SK-N-SH treated with all-trans-retinoic acid at 6 μM for 48 hours (cell line): Measurements from ENCODE around the gene RNF26.

ENCODE experiments used
- ATAC-seq: fragments of 200-7000 bp; cut with Tn5 transposase; 3 replicates; pipeline ENCODE4 v1.9.1; 2020; ENCODE audit warnings: mild to moderate bottlenecking, moderate library complexity
- ARNTL ChIP-seq: fragments of 450-650 bp; formaldehyde crosslinking; IDR thresholded peaks from 2 replicates; pipeline ENCODE4 v1.5.0; 2020; ENCODE audit warnings: low read depth, mild to moderate bottlenecking, moderate library complexity, borderline replicate concordance
- BACH2 ChIP-seq: fragments of 250-450 bp; sonication (Bioruptor Pico); IDR thresholded peaks from 2 replicates; pipeline ENCODE4 v1.9.0; 2021; ENCODE audit warnings: mild to moderate bottlenecking, borderline replicate concordance
- CSDC2 ChIP-seq: fragments of 250-450 bp; sonication (Bioruptor Pico); IDR thresholded peaks from 2 replicates; pipeline ENCODE4 v1.5.0; 2020; ENCODE audit warnings: mild to moderate bottlenecking, moderate library complexity
- CSRNP3 ChIP-seq: fragments of 250-450 bp; sonication (Bioruptor Pico); IDR thresholded peaks from 2 replicates; pipeline ENCODE4 v1.5.1; 2021; ENCODE audit warnings: mild to moderate bottlenecking, moderate library complexity
- ESRRG ChIP-seq: fragments of 250-450 bp; sonication (Bioruptor Pico); IDR thresholded peaks from 2 replicates; pipeline ENCODE4 v1.6.1; 2021; ENCODE audit warnings: mild to moderate bottlenecking
- GLIS3 ChIP-seq: fragments of 250-450 bp; sonication (Bioruptor Pico); IDR thresholded peaks from 2 replicates; pipeline ENCODE4 v1.5.0; 2020; ENCODE audit warnings: mild to moderate bottlenecking, moderate library complexity
- POU6F1 ChIP-seq: fragments of 250-450 bp; sonication (Bioruptor Pico); IDR thresholded peaks from 2 replicates; pipeline ENCODE4 v1.8.0; 2021; ENCODE audit warnings: low read depth, mild to moderate bottlenecking, moderate library complexity, borderline replicate concordance
- RARB ChIP-seq: fragments of 250-450 bp; sonication (Bioruptor Pico); IDR thresholded peaks from 2 replicates; pipeline ENCODE4 v1.8.0; 2021; ENCODE audit warnings: mild to moderate bottlenecking, moderate library complexity
- SNAI2 ChIP-seq: fragments of 250-450 bp; sonication (Bioruptor Pico); IDR thresholded peaks from 2 replicates; pipeline ENCODE4 v1.5.0; 2020; ENCODE audit warnings: mild to moderate bottlenecking, moderate library complexity
- TCF4 ChIP-seq: fragments of 250-450 bp; sonication (Bioruptor Pico); IDR thresholded peaks from 2 replicates; pipeline ENCODE4 v1.8.0; 2021; ENCODE audit warnings: mild to moderate bottlenecking, moderate library complexity, borderline replicate concordance
- ZC3H10 ChIP-seq: fragments of 250-450 bp; sonication (Bioruptor Pico); IDR thresholded peaks from 2 replicates; pipeline ENCODE4 v1.5.1; 2021; ENCODE audit warnings: mild to moderate bottlenecking, moderate library complexity
- ZFP3 ChIP-seq: fragments of 250-450 bp; sonication (Bioruptor Pico); IDR thresholded peaks from 2 replicates; pipeline ENCODE4 v1.5.0; 2020; ENCODE audit warnings: mild to moderate bottlenecking, moderate library complexity
- ZFP30 ChIP-seq: fragments of 450-650 bp; formaldehyde crosslinking; IDR thresholded peaks from 2 replicates; pipeline ENCODE4 v1.5.0; 2022; ENCODE audit warnings: mild to moderate bottlenecking, moderate library complexity
- ZNF70 ChIP-seq: fragments of 450-650 bp; formaldehyde crosslinking; IDR thresholded peaks from 2 replicates; pipeline ENCODE4 v1.5.0; 2020; ENCODE audit warnings: mild to moderate bottlenecking, moderate library complexity
- ZNF8 ChIP-seq: fragments of 450-650 bp; formaldehyde crosslinking; IDR thresholded peaks from 2 replicates; pipeline ENCODE4 v1.5.0; 2020; ENCODE audit warnings: mild to moderate bottlenecking, moderate library complexity
- TF ChIP-seq, protein P1 (sequence below): fragments of 250-450 bp; sonication (Bioruptor Pico); IDR thresholded peaks from 2 replicates; pipeline ENCODE4 v1.5.1; 2020; ENCODE audit warnings: low read depth, mild to moderate bottlenecking, moderate library complexity
- TF ChIP-seq, protein P2 (sequence below): fragments of 250-450 bp; sonication (Bioruptor Pico); IDR thresholded peaks from 2 replicates; pipeline ENCODE4 v1.5.0; 2020; ENCODE audit warnings: mild to moderate bottlenecking, moderate library complexity
- TF ChIP-seq, protein P3 (sequence below): fragments of 250-450 bp; sonication (Bioruptor Pico); IDR thresholded peaks from 2 replicates; pipeline ENCODE4 v1.8.0; 2020; ENCODE audit warnings: mild to moderate bottlenecking, moderate library complexity, borderline replicate concordance

RNF26 gene

GRCh38 chr11:119344291-119345010 is 10.1 kb downstream of the RNF26 start:
- TF ChIP-seq, protein P1, sequence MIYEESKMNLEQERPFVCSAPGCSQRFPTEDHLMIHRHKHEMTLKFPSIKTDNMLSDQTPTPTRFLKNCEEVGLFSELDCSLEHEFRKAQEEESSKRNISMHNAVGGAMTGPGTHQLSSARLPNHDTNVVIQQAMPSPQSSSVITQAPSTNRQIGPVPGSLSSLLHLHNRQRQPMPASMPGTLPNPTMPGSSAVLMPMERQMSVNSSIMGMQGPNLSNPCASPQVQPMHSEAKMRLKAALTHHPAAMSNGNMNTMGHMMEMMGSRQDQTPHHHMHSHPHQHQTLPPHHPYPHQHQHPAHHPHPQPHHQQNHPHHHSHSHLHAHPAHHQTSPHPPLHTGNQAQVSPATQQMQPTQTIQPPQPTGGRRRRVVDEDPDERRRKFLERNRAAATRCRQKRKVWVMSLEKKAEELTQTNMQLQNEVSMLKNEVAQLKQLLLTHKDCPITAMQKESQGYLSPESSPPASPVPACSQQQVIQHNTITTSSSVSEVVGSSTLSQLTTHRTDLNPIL = no peak
- TF ChIP-seq, protein P2, sequence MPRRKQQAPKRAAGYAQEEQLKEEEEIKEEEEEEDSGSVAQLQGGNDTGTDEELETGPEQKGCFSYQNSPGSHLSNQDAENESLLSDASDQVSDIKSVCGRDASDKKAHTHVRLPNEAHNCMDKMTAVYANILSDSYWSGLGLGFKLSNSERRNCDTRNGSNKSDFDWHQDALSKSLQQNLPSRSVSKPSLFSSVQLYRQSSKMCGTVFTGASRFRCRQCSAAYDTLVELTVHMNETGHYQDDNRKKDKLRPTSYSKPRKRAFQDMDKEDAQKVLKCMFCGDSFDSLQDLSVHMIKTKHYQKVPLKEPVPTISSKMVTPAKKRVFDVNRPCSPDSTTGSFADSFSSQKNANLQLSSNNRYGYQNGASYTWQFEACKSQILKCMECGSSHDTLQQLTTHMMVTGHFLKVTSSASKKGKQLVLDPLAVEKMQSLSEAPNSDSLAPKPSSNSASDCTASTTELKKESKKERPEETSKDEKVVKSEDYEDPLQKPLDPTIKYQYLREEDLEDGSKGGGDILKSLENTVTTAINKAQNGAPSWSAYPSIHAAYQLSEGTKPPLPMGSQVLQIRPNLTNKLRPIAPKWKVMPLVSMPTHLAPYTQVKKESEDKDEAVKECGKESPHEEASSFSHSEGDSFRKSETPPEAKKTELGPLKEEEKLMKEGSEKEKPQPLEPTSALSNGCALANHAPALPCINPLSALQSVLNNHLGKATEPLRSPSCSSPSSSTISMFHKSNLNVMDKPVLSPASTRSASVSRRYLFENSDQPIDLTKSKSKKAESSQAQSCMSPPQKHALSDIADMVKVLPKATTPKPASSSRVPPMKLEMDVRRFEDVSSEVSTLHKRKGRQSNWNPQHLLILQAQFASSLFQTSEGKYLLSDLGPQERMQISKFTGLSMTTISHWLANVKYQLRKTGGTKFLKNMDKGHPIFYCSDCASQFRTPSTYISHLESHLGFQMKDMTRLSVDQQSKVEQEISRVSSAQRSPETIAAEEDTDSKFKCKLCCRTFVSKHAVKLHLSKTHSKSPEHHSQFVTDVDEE = no peak
- TF ChIP-seq RARB (CRISPR knock-in tag) (no peak), ZFP3 (CRISPR knock-in tag) (no peak), ESRRG (CRISPR knock-in tag) (no peak), CSRNP3 (CRISPR knock-in tag) (no peak), ARNTL (CRISPR knock-in tag) (no peak), GLIS3 (CRISPR knock-in tag) (no peak), SNAI2 (CRISPR knock-in tag) (no peak), ZC3H10 (no peak)
- ATAC-seq = no peak

GRCh38 chr11:119345685-119346084 is 11.4 kb downstream of the RNF26 start:
- no peak for ATAC-seq
- TF ChIP-seq CSRNP3 (CRISPR knock-in tag) = no peak
- TF ChIP-seq ZC3H10 = no peak
- TF ChIP-seq, protein P3, sequence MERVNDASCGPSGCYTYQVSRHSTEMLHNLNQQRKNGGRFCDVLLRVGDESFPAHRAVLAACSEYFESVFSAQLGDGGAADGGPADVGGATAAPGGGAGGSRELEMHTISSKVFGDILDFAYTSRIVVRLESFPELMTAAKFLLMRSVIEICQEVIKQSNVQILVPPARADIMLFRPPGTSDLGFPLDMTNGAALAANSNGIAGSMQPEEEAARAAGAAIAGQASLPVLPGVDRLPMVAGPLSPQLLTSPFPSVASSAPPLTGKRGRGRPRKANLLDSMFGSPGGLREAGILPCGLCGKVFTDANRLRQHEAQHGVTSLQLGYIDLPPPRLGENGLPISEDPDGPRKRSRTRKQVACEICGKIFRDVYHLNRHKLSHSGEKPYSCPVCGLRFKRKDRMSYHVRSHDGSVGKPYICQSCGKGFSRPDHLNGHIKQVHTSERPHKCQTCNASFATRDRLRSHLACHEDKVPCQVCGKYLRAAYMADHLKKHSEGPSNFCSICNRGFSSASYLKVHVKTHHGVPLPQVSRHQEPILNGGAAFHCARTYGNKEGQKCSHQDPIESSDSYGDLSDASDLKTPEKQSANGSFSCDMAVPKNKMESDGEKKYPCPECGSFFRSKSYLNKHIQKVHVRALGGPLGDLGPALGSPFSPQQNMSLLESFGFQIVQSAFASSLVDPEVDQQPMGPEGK = no peak
- TF ChIP-seq ZFP30 (CRISPR knock-in tag) = no peak
- TF ChIP-seq, protein P2 = no peak
- no peak for TF ChIP-seq POU6F1 (CRISPR knock-in tag)
- TF ChIP-seq BACH2 (CRISPR knock-in tag) = no peak
- no peak for TF ChIP-seq TCF4 (CRISPR knock-in tag)
- TF ChIP-seq GLIS3 (CRISPR knock-in tag) = no peak
- no peak for TF ChIP-seq ZNF8 (CRISPR knock-in tag)
- no peak for TF ChIP-seq ARNTL (CRISPR knock-in tag)
- TF ChIP-seq, protein P1 = no peak
- no peak for TF ChIP-seq CSDC2
- no peak for TF ChIP-seq ZNF70 (CRISPR knock-in tag)
- TF ChIP-seq ESRRG (CRISPR knock-in tag) = no peak
